Breast epithelium (tissue), 3 donors: Measurements from ENCODE around the gene FKBP1B.

Source experiments
- CTCF ChIP-seq, 3 donors: fragments of 450-650 bp; IDR thresholded peaks; one replicate each; pipeline ENCODE4 v1.5.1; 2016 to 2017; ENCODE audit warnings: antibody characterized with exemption in 3 of 3, mild to moderate bottlenecking in 3 of 3, moderate library complexity in 3 of 3
- POLR2A ChIP-seq: fragments of 450-650 bp; IDR thresholded peaks from one replicate; pipeline ENCODE4 v1.6.1; 2016; ENCODE audit warnings: antibody characterized with exemption, mild to moderate bottlenecking, moderate library complexity
- POLR2AphosphoS5 ChIP-seq, 3 donors: sonication (generic); formaldehyde crosslinking; IDR thresholded peaks; one replicate each; pipeline ENCODE4 v1.6.1; 2017; ENCODE audit warnings: antibody characterized with exemption in 3 of 3

- TF ChIP-seq CTCF (IDR thresholded peaks at IDR 0.05) (no peak), POLR2A (no peak), POLR2AphosphoS5 (IDR thresholded peaks at IDR 0.05) (no peak)
Observed at GRCh38 chr2:24020244-24020643, 29.3 kb upstream of the FKBP1B start.
